ENCODE results near the gene TNFAIP8L3.
"Not testable (repeated sequence)": the region's sequence is repeated elsewhere in the genome, so short reads cannot be mapped to it uniquely, and the experiment has no call there.

The TNFAIP8L3 gene

DNA sequence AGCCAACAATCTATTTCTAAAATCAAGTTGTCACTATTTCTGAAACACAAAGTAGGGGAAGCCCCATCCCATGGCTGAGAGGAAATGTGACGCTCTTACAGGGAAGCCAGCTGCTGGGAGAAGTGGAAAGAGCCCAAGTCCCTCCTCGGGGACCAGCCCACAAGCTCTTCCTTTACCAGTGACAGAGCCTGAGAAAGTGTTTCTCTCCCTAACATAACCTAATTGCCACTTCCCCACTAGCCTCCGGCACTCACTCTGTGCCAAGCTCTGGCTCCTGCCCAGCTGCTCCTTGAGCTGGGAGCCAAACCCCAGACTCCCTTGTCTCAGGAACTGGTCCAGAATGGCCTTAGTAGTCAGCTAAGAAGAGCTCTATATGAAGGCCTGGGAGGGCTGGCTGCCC, 42.9 kb downstream of the TNFAIP8L3 start:
- no peak for FAIRE-seq

DNA sequence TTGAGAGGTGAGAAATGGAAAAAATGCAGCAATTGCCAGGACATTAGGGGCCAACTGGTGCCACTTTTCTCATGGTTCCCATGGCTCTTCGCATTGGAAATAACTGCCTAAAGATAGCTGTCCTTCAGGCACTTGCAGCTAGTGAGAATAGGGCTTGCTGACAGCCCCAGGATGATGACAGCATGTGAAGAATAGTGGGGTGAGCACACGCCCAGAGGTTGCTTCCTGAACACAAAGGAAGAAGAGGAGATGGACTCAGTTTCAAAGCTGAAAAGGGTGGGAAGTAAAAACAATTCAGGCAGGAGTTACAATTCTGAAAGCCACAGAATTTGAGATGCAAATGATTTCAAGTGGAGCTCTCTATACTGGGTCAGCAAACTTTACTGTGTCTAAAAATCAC, 45.6 kb downstream of the TNFAIP8L3 start:
- no peak for FAIRE-seq

DNA sequence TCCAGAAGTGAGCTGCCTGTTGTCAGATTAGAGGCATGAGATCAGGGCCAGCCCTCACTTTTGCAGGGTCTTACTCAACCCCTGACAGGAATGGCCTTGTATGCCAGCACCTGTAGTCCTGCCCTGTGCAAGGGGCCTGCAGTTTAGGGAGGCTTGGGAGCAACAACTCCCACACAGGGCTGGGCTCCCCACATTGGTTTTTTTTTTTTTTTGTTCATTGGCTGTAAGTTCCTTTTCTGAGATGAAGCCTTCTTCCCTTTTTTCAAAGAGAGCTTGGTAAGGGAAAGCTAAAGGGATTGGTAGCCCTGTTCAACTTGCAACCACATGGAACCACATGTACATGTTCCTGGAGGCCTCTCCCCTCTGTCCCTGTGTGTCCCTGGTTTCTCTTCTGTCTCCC, 46.4 kb downstream of the TNFAIP8L3 start:
- no peak for FAIRE-seq

DNA sequence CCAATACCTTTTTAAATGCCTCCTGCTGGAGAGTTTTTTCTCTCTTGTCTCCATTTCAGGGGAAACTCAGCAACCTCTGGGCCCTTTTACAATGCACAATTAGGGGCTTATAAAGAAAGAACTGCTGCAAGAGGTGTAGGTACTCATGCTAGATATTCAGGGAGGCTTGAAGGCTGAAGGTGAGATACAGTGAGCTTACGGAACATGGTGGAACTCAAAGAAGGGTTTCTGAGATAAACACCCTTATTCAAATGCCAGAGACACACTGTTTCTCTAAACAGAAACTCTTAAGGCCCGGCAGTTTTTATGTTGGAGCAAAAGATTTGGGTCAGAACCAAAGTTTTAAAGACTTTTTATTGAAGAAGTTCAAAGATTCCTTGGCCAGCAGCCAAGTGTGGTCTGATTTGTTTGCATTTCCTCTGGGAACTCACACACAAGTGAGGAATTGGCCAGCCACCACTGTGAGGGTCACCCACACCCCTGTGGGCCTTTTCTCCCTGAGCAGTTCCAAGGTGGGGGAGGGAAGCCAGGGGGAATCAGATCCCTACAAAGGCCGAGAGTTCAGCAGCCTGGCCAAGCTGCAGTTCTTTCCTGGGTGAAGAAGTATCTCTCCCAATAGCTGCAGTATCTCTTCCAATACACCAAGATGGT, 47.8 kb downstream of the TNFAIP8L3 start:
- no peak for FAIRE-seq

DNA sequence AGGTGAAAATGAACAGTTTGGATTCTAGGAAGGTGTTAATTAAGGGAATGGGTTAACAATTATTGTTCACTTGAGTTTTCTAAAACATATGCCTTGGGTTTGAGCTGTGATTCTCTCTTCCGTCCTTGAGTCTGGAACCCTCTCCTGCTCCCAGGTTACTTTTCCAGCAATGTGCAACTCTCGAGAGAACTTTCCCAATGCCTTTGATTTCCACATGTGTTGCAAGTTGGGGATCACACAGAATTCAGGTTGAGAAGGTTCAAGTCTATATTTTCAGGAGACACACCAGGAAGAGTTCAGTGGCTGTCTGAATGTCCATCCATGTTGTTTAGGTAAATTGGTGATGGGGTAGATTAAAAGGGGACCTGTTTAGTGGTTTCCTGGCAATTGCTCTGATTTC, 48.7 kb downstream of the TNFAIP8L3 start:
- FAIRE-seq = no peak

DNA sequence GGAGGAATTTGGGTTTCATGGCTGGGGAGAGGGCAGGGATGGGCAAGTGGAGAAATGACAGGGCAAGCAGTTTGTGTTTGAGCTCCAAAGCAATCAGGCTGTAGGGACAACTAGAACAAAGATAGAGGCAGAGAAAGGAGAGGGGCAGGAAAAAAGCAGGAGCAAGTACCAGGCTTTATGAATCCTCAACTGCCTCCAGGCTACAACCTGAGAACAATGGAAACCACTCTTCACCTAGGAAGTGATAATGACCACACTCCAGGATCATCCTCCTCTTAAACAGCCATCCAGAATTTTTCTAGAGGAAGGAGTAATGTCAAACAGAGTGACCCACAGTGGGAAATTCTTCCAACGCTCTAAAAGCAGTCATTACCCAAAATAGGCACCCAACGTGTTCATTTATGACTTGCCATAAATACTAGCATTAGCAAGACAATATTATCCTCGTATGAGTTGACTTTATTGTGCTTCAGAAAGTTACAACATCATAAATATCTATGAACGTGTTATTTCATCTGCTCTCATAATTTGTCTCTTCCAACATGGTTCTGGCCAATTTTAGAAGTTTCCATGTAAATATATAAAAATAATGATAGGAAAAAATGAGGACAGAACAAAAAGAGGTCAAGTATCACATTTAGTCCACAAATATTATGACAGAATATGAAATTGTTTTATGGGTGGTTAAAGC, 50.5 kb downstream of the TNFAIP8L3 start:
- FAIRE-seq = no peak

- FAIRE-seq = no peak
Observed at GRCh38 chr15:51038974-51039319, 55.8 kb downstream of the TNFAIP8L3 start.

DNA sequence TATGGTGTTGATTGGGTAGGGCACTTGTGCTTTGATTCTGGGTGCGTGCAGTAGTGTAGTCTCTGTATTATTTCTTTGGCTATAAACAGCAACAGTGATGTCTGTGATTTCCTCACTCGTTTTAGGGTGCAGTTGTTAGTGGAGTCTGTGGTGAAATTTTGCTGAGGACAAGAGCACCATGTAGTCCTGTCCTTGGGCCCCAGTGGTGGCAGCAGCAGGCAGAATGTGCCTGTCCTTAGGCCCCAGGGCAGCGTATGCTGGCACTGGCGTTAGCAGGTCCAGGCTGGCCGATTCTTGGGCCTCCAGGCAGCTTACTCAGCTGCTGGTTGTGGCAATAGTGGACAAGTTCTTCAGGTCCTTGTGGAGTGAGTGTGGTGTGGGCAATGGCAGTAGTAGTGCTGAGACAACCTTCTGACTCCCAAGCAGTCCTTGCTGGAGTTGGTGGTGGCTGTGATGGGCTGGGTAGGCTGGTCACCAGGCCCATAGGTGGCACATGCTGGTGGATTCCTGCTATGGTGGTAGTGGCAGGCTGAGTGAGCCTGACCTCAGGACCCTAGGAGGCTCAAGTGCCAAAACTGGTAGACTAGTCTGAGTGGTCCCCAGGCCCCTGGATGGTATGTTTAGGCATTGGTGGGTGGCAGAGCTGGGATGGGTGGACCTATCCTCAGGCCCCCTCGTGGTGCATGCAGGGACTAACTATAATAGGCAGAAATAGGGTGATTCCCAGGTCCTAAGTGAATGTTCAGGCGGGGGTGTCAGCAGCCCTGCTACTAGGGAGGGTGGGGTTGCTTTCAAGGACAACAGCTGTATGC, 56.3 kb downstream of the TNFAIP8L3 start:
- no peak for FAIRE-seq

- not testable (repeated sequence) for FAIRE-seq
Observed at GRCh38 chr15:51037474-51037873, 57.2 kb downstream of the TNFAIP8L3 start.

GRCh38 chr15:51030649-51031316, 63.9 kb downstream of the TNFAIP8L3 start:
- FAIRE-seq = no peak

- no peak for FAIRE-seq
Observed at GRCh38 chr15:51025454-51025846, 69.3 kb downstream of the TNFAIP8L3 start.

DNA sequence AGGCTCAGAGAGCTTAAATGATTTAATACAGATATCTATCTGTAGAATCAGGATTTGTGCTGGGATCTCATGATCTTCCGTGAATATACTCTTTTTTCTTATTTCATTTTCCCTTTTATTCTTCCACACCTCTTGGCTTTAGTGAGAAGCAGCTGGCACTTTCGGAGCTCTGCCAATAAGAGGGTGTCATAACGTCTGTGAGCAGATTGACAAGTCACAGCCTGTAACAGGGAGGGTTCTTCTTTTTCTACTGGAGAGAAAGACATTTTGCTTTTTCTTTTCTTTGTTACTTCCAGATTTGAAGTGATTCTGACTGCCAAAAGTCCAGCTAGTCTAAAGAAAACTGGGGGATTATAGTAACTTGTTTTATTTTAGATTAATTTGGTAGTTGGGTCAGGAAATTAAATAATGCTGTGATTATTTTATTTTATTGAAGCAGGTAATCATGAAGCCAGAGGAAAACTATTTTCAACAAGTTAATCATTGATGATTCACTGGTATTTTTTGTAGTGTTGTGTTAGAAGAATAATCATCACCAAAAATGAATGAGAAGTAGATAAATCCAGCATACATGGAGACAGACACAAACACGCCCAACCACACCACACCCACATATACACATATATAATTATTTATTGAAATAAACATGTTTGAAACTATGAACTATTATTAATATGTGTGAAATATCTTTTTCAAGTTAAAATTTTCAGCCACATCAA, 69.8 kb downstream of the TNFAIP8L3 start:
- FAIRE-seq = no peak

- FAIRE-seq = no peak
Observed at GRCh38 chr15:51023499-51023898, 71.2 kb downstream of the TNFAIP8L3 start.

DNA sequence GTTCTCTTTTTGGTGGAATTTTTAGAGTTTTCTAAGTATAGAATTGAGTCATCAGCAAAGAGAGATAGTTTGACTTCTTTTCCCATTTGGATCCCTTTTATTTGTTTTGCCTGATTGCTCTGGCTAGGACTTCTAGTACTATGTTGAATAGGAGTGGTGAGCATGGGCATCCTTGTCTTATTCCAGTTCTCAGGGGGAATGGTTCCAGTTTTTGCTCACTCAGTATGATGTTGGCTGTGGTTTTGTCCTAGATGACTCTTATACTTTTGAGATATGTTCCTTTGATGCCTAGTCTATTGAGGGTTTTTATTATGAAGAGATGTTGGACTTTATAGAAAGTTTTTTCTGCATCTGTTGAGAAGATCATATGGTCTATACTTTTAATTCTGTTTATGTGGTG, 72.5 kb downstream of the TNFAIP8L3 start:
- no peak for FAIRE-seq

GRCh38 chr15:51016615-51017014, 78.1 kb downstream of the TNFAIP8L3 start:
- FAIRE-seq = no peak

DNA sequence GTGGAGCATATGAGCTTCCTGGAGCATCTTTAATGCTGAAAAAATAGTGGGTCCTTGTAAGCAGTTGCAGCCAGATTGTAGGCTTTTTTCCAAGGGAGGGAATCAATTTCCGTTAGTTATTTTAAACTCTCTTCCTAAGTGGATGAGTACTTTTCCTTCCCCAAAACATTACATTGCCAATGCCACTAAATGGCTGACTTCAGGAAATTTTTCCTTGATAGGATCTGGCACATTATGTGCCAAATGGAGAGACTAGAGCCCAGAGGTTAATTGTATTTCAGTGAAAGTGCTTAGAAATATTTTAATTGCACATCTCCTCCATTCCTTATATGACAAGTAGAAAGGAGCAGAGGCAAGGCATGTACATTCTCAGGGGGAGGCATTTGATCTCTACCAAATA, 83.5 kb downstream of the TNFAIP8L3 start:
- no peak for FAIRE-seq

DNA sequence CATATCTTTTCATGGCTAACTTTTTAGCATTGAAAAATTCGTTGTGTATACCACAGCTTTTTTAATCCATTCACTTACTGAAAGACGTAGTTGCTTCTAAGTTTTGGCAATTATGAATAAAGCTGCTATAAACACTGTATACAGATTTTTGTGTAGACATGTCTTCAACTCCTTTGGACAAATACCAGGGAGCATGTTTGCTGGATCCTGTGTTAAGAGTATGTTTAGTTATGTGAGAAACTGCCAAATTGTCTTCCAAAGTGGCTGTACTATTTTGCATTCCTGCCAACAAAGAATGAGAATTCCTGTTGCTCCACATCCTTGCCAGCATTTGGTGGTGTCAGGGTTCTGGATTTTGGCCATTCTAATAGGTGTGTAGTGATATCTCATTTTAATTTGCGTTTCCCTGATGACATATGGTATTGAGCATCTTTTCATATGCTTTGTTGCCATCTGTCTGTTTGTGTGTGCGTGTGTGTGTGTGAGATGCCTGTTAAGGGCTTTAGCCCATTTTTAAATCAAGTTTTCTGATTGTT, 87.5 kb downstream of the TNFAIP8L3 start:
- FAIRE-seq = no peak
